ENCODE data around the gene ATP6V0C. TPM values are rescaled to one million over a fixed set of nuclear protein-coding genes. Genes with fewer than 3 reads are reported as not detected.

Gene ATP6V0C
- total and polyA plus RNA-seq, 2 of the 13 experiments (the other 11 are each of a cell fraction or from before 2014, with no cell fraction given): 10.4 to 20.1 TPM

- TF ChIP-seq ZNF281 (CRISPR knock-in tag; IDR thresholded peaks at IDR 0.05; ENCODE audit: borderline replicate concordance) (peak; percentile 55; the same call in 1 of the 2 replicates), MAFG (CRISPR knock-in tag; IDR thresholded peaks at IDR 0.05) (peak; percentile 46; the same call in 1 of the 2 replicates), RXRA (CRISPR knock-in tag; IDR thresholded peaks at IDR 0.05) (peak; percentile 27; the same call in 1 of the 2 replicates), ZNF451 (CRISPR knock-in tag; IDR thresholded peaks at IDR 0.05) (no peak), YY1 (IDR thresholded peaks at IDR 0.05; ENCODE audit: insufficient read depth, insufficient replicate concordance, low read depth, low read length) (no peak), MAFF (IDR thresholded peaks at IDR 0.05; ENCODE audit: low read depth, low read length) (peak; percentile 68), ZFP41 (CRISPR knock-in tag; IDR thresholded peaks at IDR 0.05; ENCODE audit: borderline replicate concordance) (no peak), ZNF687 (CRISPR knock-in tag; IDR thresholded peaks at IDR 0.05) (peak; percentile 86), ZSCAN30 (CRISPR knock-in tag; IDR thresholded peaks at IDR 0.05) (no peak), TBX2 (CRISPR knock-in tag; IDR thresholded peaks at IDR 0.05; ENCODE audit: borderline replicate concordance) (peak; percentile 50; the same call in 1 of the 2 replicates), ATF7-NPFF (CRISPR knock-in tag; IDR thresholded peaks at IDR 0.05; ENCODE audit: low read depth) (0 out of 2 replicates have a peak, but pooled peaks have one; percentile 36), HIVEP1 (CRISPR knock-in tag; IDR thresholded peaks at IDR 0.05) (peak; percentile 40; the same call in 1 of the 2 replicates), ZFY (CRISPR knock-in tag; IDR thresholded peaks at IDR 0.05) (peak; percentile 46; the same call in 1 of the 2 replicates), SRSF1 (optimal IDR thresholded peaks at IDR 0.05; ENCODE audit: low read depth, low read length) (peak; percentile 68), ZNF605 (CRISPR knock-in tag; IDR thresholded peaks at IDR 0.05) (peak; percentile 48; the same call in 1 of the 2 replicates), AGO2 (optimal IDR thresholded peaks at IDR 0.05; ENCODE audit: low read depth, low read length) (peak; percentile 71), ZBTB25 (CRISPR knock-in tag; IDR thresholded peaks at IDR 0.05) (0 out of 2 replicates have a peak, but pooled peaks have one; percentile 24), ZNF766 (CRISPR knock-in tag; IDR thresholded peaks at IDR 0.05; ENCODE audit: borderline replicate concordance) (no peak), TAF1 (CRISPR knock-in tag; IDR thresholded peaks at IDR 0.05) (peak; percentile 41), AHR (CRISPR knock-in tag; IDR thresholded peaks at IDR 0.05) (no peak), ZBTB38 (CRISPR knock-in tag; IDR thresholded peaks at IDR 0.05) (0 out of 2 replicates have a peak, but pooled peaks have one; percentile 18), ZNF782 (CRISPR knock-in tag; IDR thresholded peaks at IDR 0.05; ENCODE audit: borderline replicate concordance) (no peak)
Measured at GRCh38 chr16:2520784-2521531, 7.2 kb downstream of the ATP6V0C start (continued).
